GM12891 (cell line): Measurements from ENCODE around the gene TAF1D.
A peak's percentile ranks its signal among the peaks of the same experiment; 100 is the strongest.

Source experiments
- DNase-seq: peaks from one replicate; pipeline ENCODE4 v3.0.0; 2011; ENCODE audit warnings: low spot score; ENCODE audit not compliant: insufficient read length
- FAIRE-seq: peaks from 2 replicates; lab custom pipeline; 2011; peaks lifted over from hg19 to GRCh38; lab: Jason Lieb, UNC
- PAX5 ChIP-seq: IDR thresholded peaks from 2 replicates; pipeline ENCODE4 v1.6.1; 2011; ENCODE audit warnings: low read length, moderate library complexity, mild to moderate bottlenecking; ENCODE audit not compliant: insufficient read depth, severe bottlenecking
- POLR2A ChIP-seq: IDR thresholded peaks from 2 replicates; pipeline ENCODE4 v1.6.1; 2011; ENCODE audit warnings: low read depth, low read length, control low read depth
- POLR2AphosphoS5 ChIP-seq: IDR thresholded peaks from 2 replicates; pipeline ENCODE4 v1.6.1; 2011; ENCODE audit warnings: low read depth, low read length, control low read depth
- POU2F2 ChIP-seq: IDR thresholded peaks from 2 replicates; pipeline ENCODE4 v1.6.1; 2011; ENCODE audit warnings: low read depth, mild to moderate bottlenecking, control low read depth, low read length, moderate library complexity
- SPI1 ChIP-seq: IDR thresholded peaks from 2 replicates; pipeline ENCODE4 v1.6.1; 2011; ENCODE audit warnings: low read depth, low read length, control low read depth
- TAF1 ChIP-seq: IDR thresholded peaks from 2 replicates; pipeline ENCODE4 v1.6.1; 2011; ENCODE audit warnings: low read depth, low read length, control low read depth

TAF1D gene

GRCh38 chr11:93728792-93729128, 12.5 kb downstream of the TAF1D start:
- TF ChIP-seq PAX5 (no peak), POLR2A (no peak), POLR2AphosphoS5 (no peak), POU2F2 (no peak), SPI1 (no peak), TAF1 (no peak)
- DNase-seq (no peak), FAIRE-seq (no peak)

DNA sequence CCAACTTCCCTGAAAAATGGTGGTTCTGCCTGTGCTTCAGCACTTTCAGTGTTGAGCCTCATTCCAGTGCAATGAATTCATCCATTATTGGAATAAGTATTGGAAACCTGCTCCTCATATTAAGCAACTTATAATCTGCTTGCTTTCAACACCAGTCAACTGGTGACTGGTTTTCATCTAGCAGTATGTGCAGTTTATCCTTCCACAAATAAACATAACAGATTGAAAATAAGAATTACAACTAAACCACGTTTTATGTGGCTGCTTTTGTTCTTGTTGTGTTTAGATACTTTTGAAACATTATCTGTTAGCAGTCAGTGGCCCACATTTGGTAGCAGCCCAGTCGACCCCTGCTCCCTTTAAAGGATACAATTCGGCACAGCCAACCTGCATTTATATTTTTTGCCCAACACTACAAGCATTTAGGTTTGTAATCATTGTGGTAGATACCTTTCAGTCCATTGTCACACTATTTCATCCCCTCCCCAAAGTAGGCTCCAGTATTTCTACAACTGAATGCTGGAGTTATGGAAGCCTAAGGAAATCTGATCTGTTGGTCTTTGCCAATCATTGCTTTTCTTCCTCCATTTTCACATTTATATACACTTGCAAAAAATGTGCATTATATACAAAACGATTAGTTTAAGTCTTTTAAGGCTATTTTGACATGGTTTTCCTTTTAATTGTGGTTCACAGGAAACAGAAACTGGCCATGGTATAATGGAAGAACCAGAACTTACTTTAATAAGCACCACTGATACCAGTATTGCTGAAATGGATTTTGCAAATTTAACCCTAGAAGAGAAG, 13.1 kb downstream of the TAF1D start:
- FAIRE-seq = no peak
- DNase-seq = no peak
- peak; percentile 50; the same call in 1 of the 2 replicates for TF ChIP-seq POLR2A
- no peak for TF ChIP-seq PAX5
- TF ChIP-seq POLR2AphosphoS5 = no peak; the same call in 1 of the 2 replicates
- TF ChIP-seq SPI1 = no peak

DNA sequence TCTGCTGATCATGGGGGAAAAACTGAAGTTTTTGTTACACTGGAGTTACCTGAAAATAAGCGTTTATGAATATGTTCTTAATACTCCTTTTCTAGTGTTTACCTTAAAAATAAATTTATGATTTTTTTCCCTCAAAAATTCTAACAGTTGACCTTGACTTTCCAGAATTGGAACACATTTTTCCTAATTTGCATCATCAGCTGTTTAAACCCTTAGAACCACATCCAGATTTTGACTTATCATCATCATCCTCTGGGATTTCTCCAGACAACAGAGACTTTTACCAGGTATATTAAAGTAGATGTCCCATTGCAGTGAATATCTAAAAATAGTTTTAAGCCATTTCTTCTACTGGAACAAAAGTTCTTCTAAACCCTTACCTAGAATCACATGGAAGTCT, 17.2 kb downstream of the TAF1D start:
- DNase-seq = no peak
- TF ChIP-seq PAX5 (no peak), SPI1 (no peak), POLR2AphosphoS5 (no peak), POLR2A (no peak)
- FAIRE-seq = no peak

GRCh38 chr11:93720522-93720921, 20.8 kb downstream of the TAF1D start:
- DNase-seq (no peak), FAIRE-seq (no peak)
- no peak for TF ChIP-seq POLR2AphosphoS5
- TF ChIP-seq PAX5 = no peak
- TF ChIP-seq TAF1 = no peak
- no peak for TF ChIP-seq SPI1
- no peak for TF ChIP-seq POU2F2
- TF ChIP-seq POLR2A = no peak

GRCh38 chr11:93719310-93719709, 22.0 kb downstream of the TAF1D start:
- DNase-seq (no peak), FAIRE-seq (no peak)
- TF ChIP-seq POU2F2 (no peak), TAF1 (no peak)

GRCh38 chr11:93718057-93718563, 23.2 kb downstream of the TAF1D start:
- FAIRE-seq = peak; percentile 58
- DNase-seq = peak; percentile 12
- TF ChIP-seq SPI1 (peak; percentile 97), POU2F2 (no peak)

- no peak for FAIRE-seq
- no peak for TF ChIP-seq PAX5
- TF ChIP-seq POLR2A = no peak
- no peak for TF ChIP-seq POU2F2
- TF ChIP-seq SPI1 = no peak
- TF ChIP-seq POLR2AphosphoS5 = no peak
- TF ChIP-seq TAF1 = no peak
- DNase-seq = no peak
Observed at GRCh38 chr11:93717501-93717900, 23.8 kb downstream of the TAF1D start.

- DNase-seq = no peak
Observed at GRCh38 chr11:93715797-93716396, 25.4 kb downstream of the TAF1D start.

GRCh38 chr11:93712678-93713077, 28.6 kb downstream of the TAF1D start:
- FAIRE-seq = no peak
- DNase-seq = no peak
- no peak for TF ChIP-seq POU2F2
- TF ChIP-seq POLR2A = no peak
- no peak for TF ChIP-seq PAX5
- TF ChIP-seq TAF1 = no peak
- no peak for TF ChIP-seq SPI1
- TF ChIP-seq POLR2AphosphoS5 = no peak

More at GRCh38 chr11:93715797-93716396, 25.4 kb downstream of the TAF1D start:
- no peak for FAIRE-seq
- no peak for TF ChIP-seq POLR2A
- TF ChIP-seq TAF1 = no peak
- no peak for TF ChIP-seq PAX5
- TF ChIP-seq POU2F2 = no peak
- TF ChIP-seq POLR2AphosphoS5 = no peak
- no peak for TF ChIP-seq SPI1

DNA sequence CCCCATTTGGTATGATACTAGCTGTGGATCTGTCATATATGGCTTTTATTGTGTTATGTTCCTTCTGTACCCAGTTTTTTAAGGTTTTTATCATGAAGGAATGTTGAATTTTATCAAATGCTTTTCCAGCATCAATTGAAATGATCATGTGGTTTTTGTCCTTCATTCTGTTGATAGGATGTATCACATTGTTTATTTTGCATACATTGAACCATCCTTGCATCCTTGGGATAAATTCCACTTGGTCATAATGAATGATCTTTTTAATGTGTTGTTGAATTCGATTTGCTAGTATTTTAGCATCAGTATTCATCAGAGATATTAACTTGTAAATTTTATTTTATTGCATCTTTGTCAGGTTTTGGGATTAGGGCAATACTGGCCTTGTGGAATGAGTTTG, 31.1 kb downstream of the TAF1D start:
- TF ChIP-seq POU2F2 (no peak), PAX5 (no peak), POLR2AphosphoS5 (no peak), POLR2A (no peak), SPI1 (no peak), TAF1 (no peak)
- FAIRE-seq (no peak), DNase-seq (no peak)
